Measurements from ENCODE around the gene CALR3. TPM values are rescaled to one million over a fixed set of nuclear protein-coding genes. Genes with fewer than 3 reads are reported as not detected.

The CALR3 gene
- total RNA-seq, 1 experiment from 2014 or later: not detected

GRCh38 chr19:16540948-16541347 is 45.0 kb upstream of the CALR3 start:
- H3K27ac ChIP-seq (ENCODE audit: low read length): peak overlapping the region; percentile 89
- intact Hi-C loops (cut with micrococcal nuclease; ENCODE audit: unreplicated experiment): no loop called here
- POLR2A ChIA-PET: interaction anchor here (0.6 kb wide), 1 partner anchor 147 kb away, joined by 13 read pairs; no protein-coding TSS in a partner anchor

DNA sequence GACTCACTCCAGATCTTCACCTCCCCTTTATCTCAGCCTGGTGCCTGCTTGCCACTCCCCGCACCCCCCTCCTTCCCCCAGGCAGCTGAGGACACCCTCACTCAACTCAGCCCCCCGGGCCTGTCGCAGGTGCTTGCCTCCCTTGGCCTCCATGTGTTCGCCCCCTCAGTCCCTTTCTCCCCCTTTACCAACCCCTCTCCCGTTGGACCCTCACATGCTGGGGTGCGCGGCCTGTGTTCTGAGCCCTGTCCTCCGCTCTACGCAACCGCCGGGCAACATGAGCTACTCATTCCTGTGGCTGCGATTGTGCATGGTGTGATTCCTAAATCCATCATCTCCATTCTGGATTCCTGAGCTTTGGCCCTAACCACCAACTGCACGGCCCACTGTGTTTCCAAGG is 41.1 kb upstream of the CALR3 start:
- ATAC-seq: no peak
- H3K27ac ChIP-seq (ENCODE audit: low read length): no peak overlapping the region
- peaks cover 4% of the 10 kb centered on the region for H3K36me3 ChIP-seq (ENCODE audit: control insufficient read depth, insufficient read depth, low read length)
- H3K4me1 ChIP-seq (ENCODE audit: control insufficient read depth, insufficient read depth, low read length): peaks cover 5% of the 10 kb centered on the region; the same call in 1 of the 2 replicates
- no peak overlapping the region for H3K4me3 ChIP-seq (ENCODE audit: low read depth in 2 of 2, low read length in 2 of 2)
- POLR2A ChIA-PET: interaction anchor here (0.6 kb wide), 1 partner anchor 24 kb away, joined by 4 read pairs; no protein-coding TSS in a partner anchor
- TF ChIP-seq TCF7L2 (IDR thresholded peaks at IDR 0.05; ENCODE audit: low read depth, low read length) (no peak), POLR2AphosphoS5 (IDR thresholded peaks at IDR 0.05; ENCODE audit: low read depth, low read length) (no peak), SIN3A (IDR thresholded peaks at IDR 0.05; ENCODE audit: borderline replicate concordance, insufficient read depth, low read depth, low read length) (no peak)
- TF ChIP-seq, protein P1, sequence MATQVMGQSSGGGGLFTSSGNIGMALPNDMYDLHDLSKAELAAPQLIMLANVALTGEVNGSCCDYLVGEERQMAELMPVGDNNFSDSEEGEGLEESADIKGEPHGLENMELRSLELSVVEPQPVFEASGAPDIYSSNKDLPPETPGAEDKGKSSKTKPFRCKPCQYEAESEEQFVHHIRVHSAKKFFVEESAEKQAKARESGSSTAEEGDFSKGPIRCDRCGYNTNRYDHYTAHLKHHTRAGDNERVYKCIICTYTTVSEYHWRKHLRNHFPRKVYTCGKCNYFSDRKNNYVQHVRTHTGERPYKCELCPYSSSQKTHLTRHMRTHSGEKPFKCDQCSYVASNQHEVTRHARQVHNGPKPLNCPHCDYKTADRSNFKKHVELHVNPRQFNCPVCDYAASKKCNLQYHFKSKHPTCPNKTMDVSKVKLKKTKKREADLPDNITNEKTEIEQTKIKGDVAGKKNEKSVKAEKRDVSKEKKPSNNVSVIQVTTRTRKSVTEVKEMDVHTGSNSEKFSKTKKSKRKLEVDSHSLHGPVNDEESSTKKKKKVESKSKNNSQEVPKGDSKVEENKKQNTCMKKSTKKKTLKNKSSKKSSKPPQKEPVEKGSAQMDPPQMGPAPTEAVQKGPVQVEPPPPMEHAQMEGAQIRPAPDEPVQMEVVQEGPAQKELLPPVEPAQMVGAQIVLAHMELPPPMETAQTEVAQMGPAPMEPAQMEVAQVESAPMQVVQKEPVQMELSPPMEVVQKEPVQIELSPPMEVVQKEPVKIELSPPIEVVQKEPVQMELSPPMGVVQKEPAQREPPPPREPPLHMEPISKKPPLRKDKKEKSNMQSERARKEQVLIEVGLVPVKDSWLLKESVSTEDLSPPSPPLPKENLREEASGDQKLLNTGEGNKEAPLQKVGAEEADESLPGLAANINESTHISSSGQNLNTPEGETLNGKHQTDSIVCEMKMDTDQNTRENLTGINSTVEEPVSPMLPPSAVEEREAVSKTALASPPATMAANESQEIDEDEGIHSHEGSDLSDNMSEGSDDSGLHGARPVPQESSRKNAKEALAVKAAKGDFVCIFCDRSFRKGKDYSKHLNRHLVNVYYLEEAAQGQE (IDR thresholded peaks at IDR 0.05; ENCODE audit: insufficient read depth in 1 of 2, low read depth in 2 of 2, low read length in 1 of 2): no peak
- TF ChIP-seq, protein P2, sequence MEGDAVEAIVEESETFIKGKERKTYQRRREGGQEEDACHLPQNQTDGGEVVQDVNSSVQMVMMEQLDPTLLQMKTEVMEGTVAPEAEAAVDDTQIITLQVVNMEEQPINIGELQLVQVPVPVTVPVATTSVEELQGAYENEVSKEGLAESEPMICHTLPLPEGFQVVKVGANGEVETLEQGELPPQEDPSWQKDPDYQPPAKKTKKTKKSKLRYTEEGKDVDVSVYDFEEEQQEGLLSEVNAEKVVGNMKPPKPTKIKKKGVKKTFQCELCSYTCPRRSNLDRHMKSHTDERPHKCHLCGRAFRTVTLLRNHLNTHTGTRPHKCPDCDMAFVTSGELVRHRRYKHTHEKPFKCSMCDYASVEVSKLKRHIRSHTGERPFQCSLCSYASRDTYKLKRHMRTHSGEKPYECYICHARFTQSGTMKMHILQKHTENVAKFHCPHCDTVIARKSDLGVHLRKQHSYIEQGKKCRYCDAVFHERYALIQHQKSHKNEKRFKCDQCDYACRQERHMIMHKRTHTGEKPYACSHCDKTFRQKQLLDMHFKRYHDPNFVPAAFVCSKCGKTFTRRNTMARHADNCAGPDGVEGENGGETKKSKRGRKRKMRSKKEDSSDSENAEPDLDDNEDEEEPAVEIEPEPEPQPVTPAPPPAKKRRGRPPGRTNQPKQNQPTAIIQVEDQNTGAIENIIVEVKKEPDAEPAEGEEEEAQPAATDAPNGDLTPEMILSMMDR (IDR thresholded peaks at IDR 0.05): no peak
- H3K9me3 ChIP-seq (ENCODE audit: control insufficient read depth, insufficient read depth, low read depth, low read length): no peaks in the 10 kb centered on the region
- in situ Hi-C loops (cut with HindIII; ENCODE audit: low pct_unique_long_range_greater_than_20kb, low sequenced_read_pairs): no loop called here
- intact Hi-C loops (cut with micrococcal nuclease; ENCODE audit: unreplicated experiment): no loop called here
- no peak for DNase-seq (ENCODE audit: low read depth, low spot score)
- CTCF ChIA-PET: no interaction called here
- no peaks in the 10 kb centered on the region for H3K27me3 ChIP-seq (ENCODE audit: control insufficient read depth, insufficient read depth, low read length)
- no TSS peak for BruUV-seq (replicated peaks)

More at GRCh38 chr19:16540948-16541347, 45.0 kb upstream of the CALR3 start:
- H3K27me3 ChIP-seq (ENCODE audit: control insufficient read depth, insufficient read depth, low read length): no peaks in the 10 kb centered on the region
- H3K9me3 ChIP-seq (ENCODE audit: control insufficient read depth, insufficient read depth, low read depth, low read length): no peaks in the 10 kb centered on the region
- no peak for ATAC-seq
- H3K36me3 ChIP-seq (ENCODE audit: control insufficient read depth, insufficient read depth, low read length): peaks cover 4% of the 10 kb centered on the region
- CTCF ChIA-PET: no interaction called here
- no TSS peak for BruUV-seq (replicated peaks)
- H3K4me3 ChIP-seq (ENCODE audit: low read depth in 2 of 2, low read length in 2 of 2): peak overlapping the region; percentile 95 to 97
- in situ Hi-C loops (cut with HindIII; ENCODE audit: low pct_unique_long_range_greater_than_20kb, low sequenced_read_pairs): no loop called here
- TF ChIP-seq SIN3A (IDR thresholded peaks at IDR 0.05; ENCODE audit: borderline replicate concordance, insufficient read depth, low read depth, low read length) (no peak), TCF7L2 (IDR thresholded peaks at IDR 0.05; ENCODE audit: low read depth, low read length) (no peak)
- TF ChIP-seq, protein P1 (IDR thresholded peaks at IDR 0.05; ENCODE audit: insufficient read depth in 1 of 2, low read depth in 2 of 2, low read length in 1 of 2): no peak
- TF ChIP-seq, protein P2 (IDR thresholded peaks at IDR 0.05): no peak
- H3K4me1 ChIP-seq (ENCODE audit: control insufficient read depth, insufficient read depth, low read length): peaks cover 8% of the 10 kb centered on the region; the same call in 1 of the 2 replicates
- DNase-seq (ENCODE audit: low read depth, low spot score): no peak

Data from Panc1 (cell line).